Endometrial microvascular endothelial cells (primary cell): ENCODE results near the gene CNTNAP2. TPM values are rescaled to one million over a fixed set of nuclear protein-coding genes. Genes with fewer than 3 reads are reported as not detected.
"Not testable (repeated sequence)": the region's sequence is repeated elsewhere in the genome, so short reads cannot be mapped to it uniquely, and the experiment has no call there.

Source experiments
- in situ Hi-C: cut with HindIII; loops from 2 replicates; pipeline ENCODE4 v1.10.0; 2017; ENCODE audit warnings: low sequenced_read_pairs, low pct_unique_long_range_greater_than_20kb; ENCODE audit errors: inconsistent ontology term
- total RNA-seq: library from RNA; depleted of rRNA; stranded (reverse); fragments of >200 nt; gene quantifications from one replicate; pipeline ENCODE4 v1.2.3, GENCODE V29; 2015; ENCODE audit errors: inconsistent ontology term

The CNTNAP2 gene
- total RNA-seq, 1 donor from 2014 or later, result not detected

- in situ Hi-C loops, result no loop called here
These were observed 1452.7 kb downstream of the CNTNAP2 start for GRCh38 chr7:147569116-147569913.

GRCh38 chr7:147570390-147570789 is 1453.8 kb downstream of the CNTNAP2 start:
- in situ Hi-C loops, result no loop called here

- in situ Hi-C loops, result no loop called here
These were observed 1455.0 kb downstream of the CNTNAP2 start for GRCh38 chr7:147571436-147572185.

GRCh38 chr7:147578196-147578595 is 1461.6 kb downstream of the CNTNAP2 start:
- in situ Hi-C loops, result no loop called here

- in situ Hi-C loops, result no loop called here
These were observed 1462.5 kb downstream of the CNTNAP2 start for GRCh38 chr7:147579148-147579547.

- in situ Hi-C loops, result no loop called here
These were observed 1468.2 kb downstream of the CNTNAP2 start for GRCh38 chr7:147584771-147585193.

- in situ Hi-C loops, result no loop called here
These were observed 1469.5 kb downstream of the CNTNAP2 start for GRCh38 chr7:147586110-147586509.

- in situ Hi-C loops, result no loop called here
These were observed 1469.9 kb downstream of the CNTNAP2 start for GRCh38 chr7:147586526-147586925.

GRCh38 chr7:147593271-147594057 is 1476.9 kb downstream of the CNTNAP2 start:
- in situ Hi-C loops, result no loop called here

- in situ Hi-C loops, result no loop called here
These were observed 1478.4 kb downstream of the CNTNAP2 start for GRCh38 chr7:147595042-147595441.

GRCh38 chr7:147598687-147599086 is 1482.1 kb downstream of the CNTNAP2 start:
- in situ Hi-C loops, result not testable (repeated sequence)

- in situ Hi-C loops, result no loop called here
These were observed 1488.7 kb downstream of the CNTNAP2 start for GRCh38 chr7:147605323-147605722.

- in situ Hi-C loops, result no loop called here
These were observed 1490.7 kb downstream of the CNTNAP2 start for GRCh38 chr7:147607157-147607800.

- in situ Hi-C loops, result no loop called here
These were observed 1494.8 kb downstream of the CNTNAP2 start for GRCh38 chr7:147611431-147611830.

- in situ Hi-C loops, result no loop called here
These were observed 1518.7 kb downstream of the CNTNAP2 start for GRCh38 chr7:147635288-147635687.

GRCh38 chr7:147636553-147636952 is 1520.0 kb downstream of the CNTNAP2 start:
- in situ Hi-C loops, result no loop called here

- in situ Hi-C loops, result no loop called here
These were observed 1522.0 kb downstream of the CNTNAP2 start for GRCh38 chr7:147638566-147638965.

GRCh38 chr7:147639037-147639436 is 1522.4 kb downstream of the CNTNAP2 start:
- in situ Hi-C loops, result no loop called here

GRCh38 chr7:147639751-147640150 is 1523.2 kb downstream of the CNTNAP2 start:
- in situ Hi-C loops, result no loop called here
